ENCODE measurements around the gene NPC1. TPM values are rescaled to one million over a fixed set of nuclear protein-coding genes. Genes with fewer than 3 reads are reported as not detected.
A peak's percentile ranks its signal among the peaks of the same experiment; 100 is the strongest.

Gene NPC1
- total and polyA plus RNA-seq, 5 donors from 2014 or later = 17.4 to 86.9 (median 21.5) TPM

DNA sequence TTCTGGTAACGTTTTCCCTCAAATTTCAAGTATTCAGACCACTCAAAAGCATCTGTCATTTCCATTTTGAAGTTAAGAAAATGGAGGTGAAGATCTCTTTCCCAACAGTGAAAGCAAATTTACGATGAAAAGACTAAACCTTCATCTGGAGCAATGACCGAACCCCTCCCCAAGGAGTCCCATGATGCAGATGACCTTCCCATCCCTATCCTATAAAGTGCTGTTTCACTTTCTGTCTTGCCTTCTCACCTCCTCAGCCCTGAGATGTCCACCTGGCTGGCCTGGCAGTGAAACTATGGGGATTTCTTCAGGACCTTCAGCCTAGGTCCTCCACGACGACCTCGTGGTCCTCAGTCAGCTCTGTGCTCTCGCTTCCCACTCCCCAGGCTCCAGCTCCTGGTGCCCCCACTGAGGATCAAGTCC lies 925 bp upstream of the NPC1 start:
- H3K27me3 Mint-ChIP-seq = peaks cover 16% of the 10 kb centered on the region
- ATAC-seq (ENCODE audit: low read depth in 2 of 2) = no peak
- Histone ChIP-seq H3K27ac (ENCODE audit: insufficient read depth, low read length, poor library complexity, severe bottlenecking) (peak overlapping the region; percentile 99), H3K4me1 (ENCODE audit: control insufficient read depth, insufficient read depth, low read length, poor library complexity, severe bottlenecking) (peaks cover 26% of the 10 kb centered on the region), H3K36me3 (ENCODE audit: control insufficient read depth, insufficient read depth, low read length) (peaks cover 3% of the 10 kb centered on the region), H3K4me3 (ENCODE audit: low read depth, low read length) (peak overlapping the region; percentile 88), H3K27me3 (ENCODE audit: control insufficient read depth, insufficient read depth, low read length) (no peaks in the 10 kb centered on the region), H3K9me3 (ENCODE audit: control insufficient read depth in 2 of 2, low read length in 2 of 2) (no peaks in the 10 kb centered on the region)
- no peak for DNase-seq
- peaks cover 22 to 39% (median 32%) of the 10 kb centered on the region in 4 donors for H3K4me1 Mint-ChIP-seq
- peak overlapping the region; percentile 95 to 100 (median 97) for H3K4me3 Mint-ChIP-seq
- peaks cover 0 to 1% (median 0%) of the 10 kb centered on the region in 7 donors for H3K9me3 Mint-ChIP-seq
- H3K36me3 Mint-ChIP-seq = no peaks in the 10 kb centered on the region
- H3K27ac Mint-ChIP-seq = peak overlapping the region in 2 of 3 donors; percentile 91 to 98

DNA sequence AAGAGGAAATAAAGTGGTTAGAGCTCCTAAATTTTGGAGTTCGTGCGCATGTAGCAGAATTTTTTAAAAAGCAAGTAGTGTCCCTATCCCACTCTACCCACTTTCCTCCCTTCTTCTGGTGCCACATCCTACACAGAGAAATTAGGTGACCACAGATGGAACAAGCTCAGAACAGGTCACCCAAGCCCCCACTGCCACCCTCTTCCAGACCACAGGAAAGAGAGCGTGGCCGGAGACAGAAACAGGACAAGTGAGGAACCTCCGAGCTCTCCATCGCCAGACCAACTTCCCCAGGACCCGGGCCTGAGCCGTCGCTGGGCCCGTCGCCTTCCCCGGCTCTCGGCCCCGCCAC lies 433 bp downstream of the NPC1 start:
- H3K27me3 ChIP-seq (ENCODE audit: control insufficient read depth, insufficient read depth, low read length) = no peaks in the 10 kb centered on the region
- peaks cover 10% of the 10 kb centered on the region for H3K27me3 Mint-ChIP-seq
- peaks cover 0 to 1% (median 0%) of the 10 kb centered on the region in 7 donors for H3K9me3 Mint-ChIP-seq
- no peaks in the 10 kb centered on the region for H3K9me3 ChIP-seq (ENCODE audit: control insufficient read depth in 2 of 2, low read length in 2 of 2)
- no peak for DNase-seq
- H3K4me1 Mint-ChIP-seq = peaks cover 33 to 53% (median 42%) of the 10 kb centered on the region in 4 donors
- H3K4me3 Mint-ChIP-seq = peak overlapping the region; percentile 95 to 100 (median 97)
- peaks cover 9% of the 10 kb centered on the region for H3K36me3 Mint-ChIP-seq
- peak overlapping the region; percentile 98 for H3K4me3 ChIP-seq (ENCODE audit: low read depth, low read length)
- peaks cover 3% of the 10 kb centered on the region for H3K36me3 ChIP-seq (ENCODE audit: control insufficient read depth, insufficient read depth, low read length)
- no peak for ATAC-seq (ENCODE audit: low read depth in 2 of 2)
- H3K27ac Mint-ChIP-seq = peak overlapping the region; percentile 83 to 98 (median 91)
- H3K27ac ChIP-seq (ENCODE audit: insufficient read depth, low read length, poor library complexity, severe bottlenecking) = peak overlapping the region; percentile 99
- peaks cover 40% of the 10 kb centered on the region for H3K4me1 ChIP-seq (ENCODE audit: control insufficient read depth, insufficient read depth, low read length, poor library complexity, severe bottlenecking)

DNA sequence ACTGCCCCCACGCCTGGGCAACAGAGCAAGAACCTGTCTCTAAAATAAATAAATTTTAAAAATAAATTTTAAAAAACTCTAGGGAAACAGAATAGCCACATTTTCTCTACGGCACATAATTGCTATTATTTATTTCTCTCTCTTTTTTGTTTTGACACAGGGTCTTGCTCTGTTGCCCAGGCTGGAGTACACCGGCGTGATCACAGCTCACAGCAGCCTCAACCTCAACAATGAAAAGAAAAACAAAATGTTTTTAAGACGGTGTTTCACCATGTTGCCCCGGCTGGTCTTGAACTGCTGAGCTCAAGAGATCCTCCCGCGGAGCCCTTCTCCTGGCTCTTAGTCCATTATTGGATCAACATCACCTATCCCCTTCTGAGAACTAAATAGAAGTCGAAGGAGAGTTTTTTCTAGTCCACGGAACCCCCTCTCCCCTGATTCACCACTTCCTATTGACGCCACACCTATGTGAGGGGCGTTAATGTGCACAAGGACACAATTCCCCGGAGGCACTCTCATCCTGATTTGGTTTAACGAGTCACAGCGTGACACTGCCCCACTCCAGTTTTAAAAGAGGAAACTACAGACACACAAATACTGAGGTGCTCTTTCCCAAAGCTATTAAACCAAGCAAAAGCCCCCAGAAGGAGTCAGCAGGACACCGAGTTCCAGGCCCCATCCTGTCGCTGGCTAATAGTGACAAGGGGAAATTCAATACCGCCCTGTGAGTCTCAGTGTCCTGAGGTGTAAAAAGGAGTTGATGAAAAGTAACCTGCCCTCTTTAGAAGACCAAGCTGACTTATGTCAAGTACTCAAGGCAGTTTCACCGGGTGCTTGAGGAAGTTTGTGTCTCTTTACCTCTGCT lies 1.1 kb downstream of the NPC1 start:
- ATAC-seq (ENCODE audit: low read depth in 2 of 2) (no peak), DNase-seq (peak in 1 of 3 donors; percentile 46)
- Histone ChIP-seq H3K27me3 (ENCODE audit: control insufficient read depth, insufficient read depth, low read length) (no peaks in the 10 kb centered on the region), H3K27ac (ENCODE audit: insufficient read depth, low read length, poor library complexity, severe bottlenecking) (peak overlapping the region; percentile 99), H3K9me3 (ENCODE audit: control insufficient read depth in 2 of 2, low read length in 2 of 2) (no peaks in the 10 kb centered on the region), H3K4me1 (ENCODE audit: control insufficient read depth, insufficient read depth, low read length, poor library complexity, severe bottlenecking) (peaks cover 46% of the 10 kb centered on the region), H3K36me3 (ENCODE audit: control insufficient read depth, insufficient read depth, low read length) (peaks cover 5% of the 10 kb centered on the region), H3K4me3 (ENCODE audit: low read depth, low read length) (peak overlapping the region; percentile 98)
- H3K36me3 Mint-ChIP-seq = peaks cover 9% of the 10 kb centered on the region
- H3K4me1 Mint-ChIP-seq = peaks cover 35 to 59% (median 48%) of the 10 kb centered on the region in 4 donors
- H3K9me3 Mint-ChIP-seq = peaks cover 0 to 1% (median 0%) of the 10 kb centered on the region in 7 donors
- H3K27ac Mint-ChIP-seq = peak overlapping the region; percentile 83 to 98 (median 91)
- H3K27me3 Mint-ChIP-seq = peaks cover 10% of the 10 kb centered on the region
- peak overlapping the region; percentile 95 to 100 (median 97) for H3K4me3 Mint-ChIP-seq

DNA sequence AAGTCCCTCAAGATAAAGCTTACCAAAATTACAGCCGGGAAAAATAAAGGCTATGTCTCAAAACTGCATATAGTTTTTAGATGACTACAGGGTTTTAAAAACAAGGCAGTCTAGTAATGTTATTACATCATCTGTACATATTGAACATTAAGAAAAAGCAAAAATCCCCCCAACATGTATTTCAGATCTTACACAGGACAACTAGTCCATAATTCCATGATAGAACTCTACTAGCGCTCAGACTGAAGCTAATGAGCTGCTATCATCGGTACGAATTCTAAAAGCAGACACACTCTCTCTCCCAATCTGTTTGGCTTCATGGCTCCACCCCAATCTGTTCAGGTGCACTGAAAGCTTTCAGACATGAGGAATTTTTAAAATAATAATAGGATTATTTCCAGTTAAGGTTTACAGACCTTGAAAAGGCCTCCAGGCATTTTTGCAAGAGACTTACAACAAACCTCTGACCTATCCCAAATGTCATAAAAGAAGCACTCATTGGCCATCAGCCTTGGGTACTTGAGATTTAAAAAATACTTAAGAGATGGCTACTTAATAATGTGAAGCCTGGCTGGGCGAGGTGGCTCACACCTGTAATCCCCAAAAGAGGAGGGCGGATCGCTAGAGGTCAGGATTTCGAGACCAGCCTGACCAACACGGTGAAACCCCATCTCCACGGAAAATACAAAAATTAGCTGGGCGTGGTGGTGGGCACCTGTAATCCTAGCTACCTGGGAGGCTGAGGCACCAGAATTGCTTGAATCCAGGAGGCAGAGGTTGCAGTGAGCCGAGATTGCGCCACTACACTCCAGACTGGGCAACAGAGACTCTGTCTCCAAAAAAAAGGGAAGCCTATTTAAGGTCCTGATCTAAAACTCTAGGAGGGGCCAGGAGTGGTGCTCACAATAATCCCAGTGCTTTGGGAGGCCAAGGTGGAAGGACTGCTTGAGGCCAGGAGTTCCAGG lies 2.0 kb downstream of the NPC1 start:
- ATAC-seq (ENCODE audit: low read depth in 2 of 2) (no peak), DNase-seq (no peak)
- Histone ChIP-seq H3K4me3 (ENCODE audit: low read depth, low read length) (peak overlapping the region; percentile 98), H3K27me3 (ENCODE audit: control insufficient read depth, insufficient read depth, low read length) (no peaks in the 10 kb centered on the region), H3K36me3 (ENCODE audit: control insufficient read depth, insufficient read depth, low read length) (peaks cover 6% of the 10 kb centered on the region), H3K9me3 (ENCODE audit: control insufficient read depth in 2 of 2, low read length in 2 of 2) (no peaks in the 10 kb centered on the region), H3K27ac (ENCODE audit: insufficient read depth, low read length, poor library complexity, severe bottlenecking) (no peak overlapping the region), H3K4me1 (ENCODE audit: control insufficient read depth, insufficient read depth, low read length, poor library complexity, severe bottlenecking) (peaks cover 47% of the 10 kb centered on the region)
- Mint-ChIP-seq H3K36me3 (peaks cover 13% of the 10 kb centered on the region), H3K27ac (peak overlapping the region in 1 of 3 donors; percentile 33), H3K27me3 (peaks cover 10% of the 10 kb centered on the region), H3K9me3 (peaks cover 0 to 1% (median 0%) of the 10 kb centered on the region in 7 donors), H3K4me3 (peak overlapping the region; percentile 66 to 100 (median 76)), H3K4me1 (peaks cover 35 to 67% (median 54%) of the 10 kb centered on the region in 4 donors)

DNA sequence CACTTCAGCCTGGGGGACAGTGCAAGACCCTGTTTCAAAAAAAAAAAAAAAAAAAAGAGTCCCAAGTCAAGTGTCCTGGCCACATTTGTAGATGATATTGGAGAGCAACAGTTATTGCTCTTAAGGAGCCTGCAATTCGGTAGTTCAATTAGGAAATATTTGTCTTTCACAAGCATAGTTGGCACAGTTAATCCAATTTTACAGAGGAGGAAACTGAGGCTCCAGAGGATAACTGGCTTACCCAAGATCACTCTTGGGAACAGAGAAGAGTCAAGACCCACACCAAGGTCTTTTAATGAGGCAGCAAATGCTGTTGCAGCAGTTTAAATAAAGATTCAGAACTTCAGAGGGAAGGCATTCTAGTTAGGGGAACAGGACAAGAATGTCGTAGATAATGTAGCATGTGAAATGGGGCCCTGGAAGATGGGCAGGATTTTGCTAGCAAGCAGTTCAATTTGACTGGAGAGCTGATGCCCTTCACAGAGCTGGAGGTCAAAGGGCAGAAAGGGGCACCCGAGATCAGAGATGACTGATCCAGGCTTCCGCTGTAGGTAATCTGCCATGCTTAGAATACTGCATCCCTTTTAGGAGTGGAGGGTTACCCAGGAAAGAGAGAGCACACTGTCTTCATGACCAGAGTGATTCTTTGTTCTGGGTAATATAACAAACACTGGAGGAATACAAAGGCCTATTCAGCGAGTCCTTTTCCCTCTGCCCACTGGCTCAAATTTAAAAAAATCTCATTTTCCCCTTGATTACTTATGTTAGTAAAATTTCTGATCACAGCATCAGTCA lies 3.0 kb downstream of the NPC1 start:
- H3K27ac ChIP-seq (ENCODE audit: insufficient read depth, low read length, poor library complexity, severe bottlenecking) = no peak overlapping the region
- H3K4me3 Mint-ChIP-seq = peak overlapping the region; percentile 66 to 100 (median 76)

DNA sequence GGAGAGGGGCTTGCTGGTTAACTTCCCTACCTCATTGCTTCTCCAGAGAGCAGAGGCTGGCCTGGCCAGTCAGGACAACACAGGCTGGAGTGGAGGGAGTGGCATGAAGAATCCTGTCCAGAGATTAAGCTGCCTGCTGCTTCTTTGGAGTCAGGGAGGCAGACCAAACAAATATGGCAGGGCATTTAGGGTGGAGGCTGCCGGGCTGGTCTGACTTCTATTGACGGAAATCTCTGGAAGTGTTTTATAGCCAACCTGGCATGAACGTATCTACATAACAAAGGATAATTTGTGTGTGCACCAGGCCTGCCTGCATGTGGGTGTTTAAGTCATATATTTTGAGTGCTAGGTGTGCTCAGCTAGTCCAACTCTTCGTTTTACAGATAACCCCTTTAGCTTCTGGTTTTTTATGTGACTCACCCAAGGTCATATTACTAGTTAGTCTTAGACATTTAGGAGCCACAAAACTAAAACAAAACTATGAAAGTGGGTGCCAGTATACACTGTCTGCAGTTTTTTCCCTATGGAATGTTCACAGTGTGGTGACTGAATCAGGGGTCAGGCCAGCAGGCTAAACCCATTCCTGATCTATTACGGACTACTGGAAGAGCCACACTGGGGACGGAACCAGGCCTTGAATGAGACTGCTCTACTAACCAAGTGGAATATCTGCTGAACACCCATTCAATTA lies 5.5 kb downstream of the NPC1 start:
- no peak for DNase-seq
- Mint-ChIP-seq H3K4me3 (peak overlapping the region in 1 of 4 donors; percentile 64), H3K36me3 (peaks cover 25% of the 10 kb centered on the region), H3K27ac (peak overlapping the region in 2 of 3 donors; percentile 35 to 55), H3K4me1 (peaks cover 29 to 77% (median 61%) of the 10 kb centered on the region in 4 donors), H3K9me3 (peaks cover 0 to 3% (median 0%) of the 10 kb centered on the region in 7 donors), H3K27me3 (peaks cover 5% of the 10 kb centered on the region)
- no peaks in the 10 kb centered on the region for H3K27me3 ChIP-seq (ENCODE audit: control insufficient read depth, insufficient read depth, low read length)
- H3K9me3 ChIP-seq (ENCODE audit: control insufficient read depth in 2 of 2, low read length in 2 of 2) = no peaks in the 10 kb centered on the region
- H3K27ac ChIP-seq (ENCODE audit: insufficient read depth, low read length, poor library complexity, severe bottlenecking) = no peak overlapping the region
- H3K4me3 ChIP-seq (ENCODE audit: low read depth, low read length) = no peak overlapping the region
- no peak for ATAC-seq (ENCODE audit: low read depth in 2 of 2)
- peaks cover 55% of the 10 kb centered on the region for H3K4me1 ChIP-seq (ENCODE audit: control insufficient read depth, insufficient read depth, low read length, poor library complexity, severe bottlenecking)
- H3K36me3 ChIP-seq (ENCODE audit: control insufficient read depth, insufficient read depth, low read length) = peaks cover 16% of the 10 kb centered on the region

More for the DNA sequence above, 3.0 kb downstream of the NPC1 start:
- Mint-ChIP-seq H3K27me3 (peaks cover 10% of the 10 kb centered on the region), H3K27ac (peak overlapping the region in 1 of 3 donors; percentile 33), H3K9me3 (peaks cover 0 to 3% (median 0%) of the 10 kb centered on the region in 7 donors), H3K4me1 (peaks cover 35 to 77% (median 62%) of the 10 kb centered on the region in 4 donors), H3K36me3 (peaks cover 19% of the 10 kb centered on the region)
- Histone ChIP-seq H3K4me1 (ENCODE audit: control insufficient read depth, insufficient read depth, low read length, poor library complexity, severe bottlenecking) (peaks cover 55% of the 10 kb centered on the region), H3K36me3 (ENCODE audit: control insufficient read depth, insufficient read depth, low read length) (peaks cover 10% of the 10 kb centered on the region), H3K4me3 (ENCODE audit: low read depth, low read length) (peak overlapping the region; percentile 64), H3K9me3 (ENCODE audit: control insufficient read depth in 2 of 2, low read length in 2 of 2) (no peaks in the 10 kb centered on the region), H3K27me3 (ENCODE audit: control insufficient read depth, insufficient read depth, low read length) (no peaks in the 10 kb centered on the region)
- DNase-seq (no peak), ATAC-seq (ENCODE audit: low read depth in 2 of 2) (no peak)

Data from CD4-positive, CD25-positive, alpha-beta regulatory T cell (primary cell).